GM23338 (cell line): ENCODE measurements around the gene MATCAP1. TPM values are rescaled to one million over a fixed set of nuclear protein-coding genes. Genes with fewer than 3 reads are reported as not detected.

ENCODE experiments used
- ATAC-seq: fragments of 200-7000 bp; cut with Tn5 transposase; 3 replicates; pipeline ENCODE4 v1.9.1; 2020
- DNase-seq: peaks from one replicate; pipeline ENCODE4 v3.0.0-alpha.2; 2015; ENCODE audit warnings: low spot score
- H2AFZ ChIP-seq: fragments of 200-600 bp; sonication (generic); 2 replicates; pipeline ENCODE4 v1.8.0; 2016; ENCODE audit warnings: antibody characterized with exemption, mild to moderate bottlenecking, moderate library complexity
- H3F3A ChIP-seq: fragments of 200-600 bp; sonication (generic); replicated peaks from 2 replicates; pipeline ENCODE4 v1.8.0; 2017; ENCODE audit warnings: antibody characterized with exemption, mixed run types, low read depth
- H3K27ac ChIP-seq: fragments of 200-600 bp; sonication (generic); 2 replicates; pipeline ENCODE4 v1.6.1; 2016; ENCODE audit warnings: low read depth
- H3K27me3 ChIP-seq: fragments of 200-600 bp; sonication (generic); 2 replicates; pipeline ENCODE4 v1.8.0; 2016; ENCODE audit warnings: mild to moderate bottlenecking, mixed run types, moderate library complexity; ENCODE audit not compliant: insufficient read depth
- H3K36me3 ChIP-seq: fragments of 200-600 bp; sonication (generic); 2 replicates; pipeline ENCODE4 v1.8.0; 2016; ENCODE audit warnings: mild to moderate bottlenecking; ENCODE audit not compliant: insufficient read depth
- H3K4me1 ChIP-seq: fragments of 200-600 bp; sonication (generic); 2 replicates; pipeline ENCODE4 v1.8.0; 2016; ENCODE audit warnings: mild to moderate bottlenecking, moderate library complexity; ENCODE audit not compliant: insufficient read depth
- H3K4me2 ChIP-seq: fragments of 200-600 bp; sonication (generic); 2 replicates; pipeline ENCODE4 v1.7.1; 2017; ENCODE audit warnings: mixed run types
- H3K4me3 ChIP-seq: fragments of 200-600 bp; sonication (generic); 2 replicates; pipeline ENCODE4 v1.6.1; 2016; ENCODE audit warnings: mixed run types
- H3K79me2 ChIP-seq: fragments of 200-600 bp; sonication (generic); replicated peaks from 2 replicates; pipeline ENCODE4 v1.8.0; 2017; ENCODE audit warnings: mild to moderate bottlenecking; ENCODE audit not compliant: insufficient read depth
- H3K9me2 ChIP-seq: fragments of 200-600 bp; sonication (generic); 2 replicates; pipeline ENCODE4 v1.8.0; 2017; ENCODE audit not compliant: insufficient read depth
- H4K20me1 ChIP-seq: fragments of 200-600 bp; sonication (generic); replicated peaks from 2 replicates; pipeline ENCODE4 v1.8.0; 2017; ENCODE audit warnings: mild to moderate bottlenecking; ENCODE audit not compliant: insufficient read depth
- H3K27ac Mint-ChIP-seq: 2 replicates; pipeline ENCODE4 v1.8.0; 2020; ENCODE audit warnings: inconsistent platforms, mild to moderate bottlenecking, moderate library complexity, mixed read lengths
- H3K27me3 Mint-ChIP-seq: 3 replicates; pipeline ENCODE4 v1.8.0; 2022; ENCODE audit warnings: low read depth, mild to moderate bottlenecking, moderate library complexity, mixed read lengths, inconsistent platforms; ENCODE audit not compliant: insufficient read depth, poor library complexity
- H3K36me3 Mint-ChIP-seq: 3 replicates; pipeline ENCODE4 v1.8.0; 2021; ENCODE audit warnings: low read depth, mild to moderate bottlenecking, inconsistent platforms, moderate library complexity, mixed read lengths
- H3K4me1 Mint-ChIP-seq: 3 replicates; pipeline ENCODE4 v1.8.0; 2020; ENCODE audit warnings: mild to moderate bottlenecking, inconsistent platforms, mixed read lengths
- H3K4me3 Mint-ChIP-seq: 3 replicates; pipeline ENCODE4 v1.8.0; 2021; ENCODE audit warnings: moderate library complexity, mild to moderate bottlenecking, inconsistent platforms, mixed read lengths
- H3K9me3 Mint-ChIP-seq: 3 replicates; pipeline ENCODE4 v1.8.0; 2020; ENCODE audit warnings: moderate library complexity, mild to moderate bottlenecking, inconsistent platforms, mixed read lengths
- CREB1 ChIP-seq: fragments of 250-450 bp; sonication (Bioruptor Pico); IDR thresholded peaks from 2 replicates; pipeline ENCODE4 v1.5.0; 2020; ENCODE audit warnings: low read depth, mild to moderate bottlenecking, moderate library complexity
- EZH2 ChIP-seq: fragments of 200-600 bp; sonication (generic); IDR thresholded peaks from one replicate; pipeline ENCODE4 v1.8.0; 2017; ENCODE audit warnings: antibody characterized with exemption, mild to moderate bottlenecking, low read depth; ENCODE audit not compliant: unreplicated experiment
- EZH2phosphoT487 ChIP-seq: fragments of 200-600 bp; sonication (generic); IDR thresholded peaks from one replicate; pipeline ENCODE4 v1.8.1; 2018; ENCODE audit warnings: antibody characterized with exemption; ENCODE audit not compliant: unreplicated experiment
- STAT1 ChIP-seq: IDR thresholded peaks from one replicate; pipeline ENCODE4 v1.6.1; 2016; ENCODE audit warnings: antibody characterized with exemption; ENCODE audit not compliant: unreplicated experiment
- polyA plus RNA-seq: library from polyadenylated mRNA; unstranded; fragments of >200 nt; fragmentation: Nextera tagmentation; extraction: Ambion mirVana; gene quantifications from 2 replicates; pipeline ENCODE4 v1.2.1, GENCODE V29; 2016
- total RNA-seq: library from RNA; depleted of rRNA; stranded (reverse); fragments of >200 nt; shearing (Covaris generic); gene quantifications from 2 replicates; pipeline ENCODE4 v1.2.3, GENCODE V29; 2014
- TF ChIP-seq, protein P1 (sequence below): fragments of 250-450 bp; sonication (Bioruptor Pico); IDR thresholded peaks from 2 replicates; pipeline ENCODE4 v1.5.0; 2020; ENCODE audit warnings: mild to moderate bottlenecking, moderate library complexity

Gene MATCAP1
- total and polyA plus RNA-seq, 2 experiments from 2014 or later = 9.5 to 22.7 TPM

DNA sequence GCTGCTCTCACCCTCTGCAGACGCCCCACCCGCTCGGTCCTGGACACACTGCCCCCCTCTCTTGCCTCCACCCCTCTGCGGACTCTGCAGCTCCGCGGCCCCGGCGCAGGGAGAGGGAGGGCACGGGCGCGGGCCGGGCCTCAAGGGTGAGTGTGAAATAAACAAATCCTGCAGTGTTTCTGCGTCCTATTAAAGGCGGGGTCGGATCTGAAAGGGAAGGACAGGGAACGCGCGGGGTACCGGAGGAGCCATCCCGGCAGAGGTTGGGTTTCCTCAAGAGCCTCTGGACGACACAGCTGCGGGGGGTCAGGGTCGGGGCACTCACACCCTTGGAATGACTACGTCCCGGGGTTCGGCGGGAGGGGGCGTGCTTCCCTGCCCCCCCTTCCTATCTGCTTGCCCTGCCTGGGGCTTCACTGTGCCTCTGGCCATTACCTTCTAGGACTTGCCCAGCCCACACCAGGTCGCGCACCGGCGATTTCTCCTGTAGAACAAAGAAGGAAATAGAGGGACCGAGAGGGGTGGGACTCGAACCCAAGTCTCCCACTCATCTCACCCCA lies 19.7 kb downstream of the MATCAP1 start (continued):
- TF ChIP-seq STAT1 = no peak

DNA sequence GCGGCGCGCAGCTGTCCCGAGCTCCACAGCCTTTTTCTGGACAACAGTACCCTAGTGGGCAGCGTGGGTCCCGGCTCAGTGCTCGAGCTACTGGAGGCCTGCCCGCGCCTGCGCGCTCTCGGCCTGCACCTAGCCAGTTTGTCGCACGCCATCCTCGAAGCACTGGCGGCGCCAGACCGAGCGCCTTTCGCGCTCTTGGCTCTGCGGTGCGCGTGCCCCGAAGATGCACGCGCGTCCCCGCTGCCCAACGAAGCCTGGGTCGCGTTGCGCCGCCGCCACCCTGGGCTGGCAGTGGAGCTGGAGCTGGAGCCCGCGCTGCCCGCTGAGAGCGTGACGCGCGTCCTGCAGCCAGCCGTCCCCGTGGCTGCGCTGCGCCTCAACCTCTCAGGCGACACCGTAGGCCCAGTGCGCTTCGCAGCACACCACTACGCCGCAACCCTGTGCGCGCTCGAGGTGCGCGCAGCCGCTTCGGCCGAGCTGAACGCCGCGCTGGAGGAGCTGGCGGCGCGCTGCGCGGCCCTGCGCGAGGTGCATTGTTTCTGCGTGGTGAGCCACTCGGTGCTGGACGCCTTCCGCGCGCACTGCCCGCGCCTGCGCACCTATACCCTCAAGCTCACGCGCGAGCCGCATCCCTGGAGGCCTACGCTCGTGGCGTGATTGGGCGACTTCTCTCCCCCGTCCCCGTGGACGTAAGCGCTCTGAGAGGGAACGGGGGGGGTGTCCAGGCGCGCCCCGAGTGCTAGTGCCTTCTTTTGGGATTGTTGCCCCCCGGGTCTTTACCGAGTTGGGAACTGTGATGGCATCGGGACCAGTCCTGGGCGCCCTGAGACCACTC lies 20.4 kb downstream of the MATCAP1 start:
- ATAC-seq = peak; percentile 17
- peak overlapping the region; percentile 78 for H3K4me2 ChIP-seq

DNA sequence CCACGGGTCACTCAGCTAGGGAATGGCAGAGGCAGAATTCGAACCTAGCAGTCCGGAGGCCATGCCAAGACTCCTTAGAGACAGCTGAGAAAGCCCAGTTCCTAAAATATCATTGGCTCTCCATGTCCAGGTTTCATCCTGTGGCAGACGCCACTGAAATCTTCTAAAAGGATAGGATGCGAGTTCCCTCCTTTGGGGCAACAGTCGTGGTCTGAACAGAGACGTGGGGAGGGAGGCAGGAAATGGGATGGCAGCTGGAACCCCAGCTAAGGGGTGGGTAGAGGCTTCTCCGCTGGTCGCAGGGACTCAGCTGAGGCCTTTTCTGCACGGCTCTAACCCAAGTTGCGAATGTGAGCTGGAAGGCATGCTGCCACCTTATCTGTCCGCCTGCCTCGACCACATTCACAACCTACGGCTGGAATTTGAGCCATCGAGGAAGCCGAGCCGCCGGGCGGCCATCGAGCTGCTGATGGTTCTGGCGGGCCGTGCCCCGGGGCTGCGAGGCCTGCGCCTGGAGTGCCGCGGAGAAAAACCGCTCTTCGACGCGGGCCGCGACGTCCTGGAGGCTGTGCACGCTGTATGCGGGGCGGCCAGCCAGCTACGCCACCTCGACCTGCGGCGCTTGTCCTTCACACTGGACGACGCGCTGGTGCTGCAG lies 21.1 kb downstream of the MATCAP1 start:
- H3K4me1 ChIP-seq = peaks cover 27% of the 10 kb centered on the region; the same call in 1 of the 2 replicates
- Mint-ChIP-seq H3K27me3 (peaks cover 98% of the 10 kb centered on the region), H3K27ac (no peak overlapping the region), H3K9me3 (peaks cover 4% of the 10 kb centered on the region; the same call in 2 of the 3 replicates), H3K4me1 (peaks cover 32% of the 10 kb centered on the region), H3K36me3 (no peaks in the 10 kb centered on the region; the same call in 2 of the 3 replicates), H3K4me3 (peak overlapping the region; percentile 23; the same call in 1 of the 3 replicates)
- ATAC-seq (peak; percentile 1), DNase-seq (no peak)
- H2AFZ ChIP-seq = peak overlapping the region; percentile 69
- H4K20me1 ChIP-seq = no peaks in the 10 kb centered on the region; the same call in 1 of the 2 replicates
- H3K4me2 ChIP-seq = peak overlapping the region; percentile 78
- H3K27me3 ChIP-seq = peaks cover 100% of the 10 kb centered on the region
- peak; percentile 92 for TF ChIP-seq EZH2
- TF ChIP-seq, protein P1, sequence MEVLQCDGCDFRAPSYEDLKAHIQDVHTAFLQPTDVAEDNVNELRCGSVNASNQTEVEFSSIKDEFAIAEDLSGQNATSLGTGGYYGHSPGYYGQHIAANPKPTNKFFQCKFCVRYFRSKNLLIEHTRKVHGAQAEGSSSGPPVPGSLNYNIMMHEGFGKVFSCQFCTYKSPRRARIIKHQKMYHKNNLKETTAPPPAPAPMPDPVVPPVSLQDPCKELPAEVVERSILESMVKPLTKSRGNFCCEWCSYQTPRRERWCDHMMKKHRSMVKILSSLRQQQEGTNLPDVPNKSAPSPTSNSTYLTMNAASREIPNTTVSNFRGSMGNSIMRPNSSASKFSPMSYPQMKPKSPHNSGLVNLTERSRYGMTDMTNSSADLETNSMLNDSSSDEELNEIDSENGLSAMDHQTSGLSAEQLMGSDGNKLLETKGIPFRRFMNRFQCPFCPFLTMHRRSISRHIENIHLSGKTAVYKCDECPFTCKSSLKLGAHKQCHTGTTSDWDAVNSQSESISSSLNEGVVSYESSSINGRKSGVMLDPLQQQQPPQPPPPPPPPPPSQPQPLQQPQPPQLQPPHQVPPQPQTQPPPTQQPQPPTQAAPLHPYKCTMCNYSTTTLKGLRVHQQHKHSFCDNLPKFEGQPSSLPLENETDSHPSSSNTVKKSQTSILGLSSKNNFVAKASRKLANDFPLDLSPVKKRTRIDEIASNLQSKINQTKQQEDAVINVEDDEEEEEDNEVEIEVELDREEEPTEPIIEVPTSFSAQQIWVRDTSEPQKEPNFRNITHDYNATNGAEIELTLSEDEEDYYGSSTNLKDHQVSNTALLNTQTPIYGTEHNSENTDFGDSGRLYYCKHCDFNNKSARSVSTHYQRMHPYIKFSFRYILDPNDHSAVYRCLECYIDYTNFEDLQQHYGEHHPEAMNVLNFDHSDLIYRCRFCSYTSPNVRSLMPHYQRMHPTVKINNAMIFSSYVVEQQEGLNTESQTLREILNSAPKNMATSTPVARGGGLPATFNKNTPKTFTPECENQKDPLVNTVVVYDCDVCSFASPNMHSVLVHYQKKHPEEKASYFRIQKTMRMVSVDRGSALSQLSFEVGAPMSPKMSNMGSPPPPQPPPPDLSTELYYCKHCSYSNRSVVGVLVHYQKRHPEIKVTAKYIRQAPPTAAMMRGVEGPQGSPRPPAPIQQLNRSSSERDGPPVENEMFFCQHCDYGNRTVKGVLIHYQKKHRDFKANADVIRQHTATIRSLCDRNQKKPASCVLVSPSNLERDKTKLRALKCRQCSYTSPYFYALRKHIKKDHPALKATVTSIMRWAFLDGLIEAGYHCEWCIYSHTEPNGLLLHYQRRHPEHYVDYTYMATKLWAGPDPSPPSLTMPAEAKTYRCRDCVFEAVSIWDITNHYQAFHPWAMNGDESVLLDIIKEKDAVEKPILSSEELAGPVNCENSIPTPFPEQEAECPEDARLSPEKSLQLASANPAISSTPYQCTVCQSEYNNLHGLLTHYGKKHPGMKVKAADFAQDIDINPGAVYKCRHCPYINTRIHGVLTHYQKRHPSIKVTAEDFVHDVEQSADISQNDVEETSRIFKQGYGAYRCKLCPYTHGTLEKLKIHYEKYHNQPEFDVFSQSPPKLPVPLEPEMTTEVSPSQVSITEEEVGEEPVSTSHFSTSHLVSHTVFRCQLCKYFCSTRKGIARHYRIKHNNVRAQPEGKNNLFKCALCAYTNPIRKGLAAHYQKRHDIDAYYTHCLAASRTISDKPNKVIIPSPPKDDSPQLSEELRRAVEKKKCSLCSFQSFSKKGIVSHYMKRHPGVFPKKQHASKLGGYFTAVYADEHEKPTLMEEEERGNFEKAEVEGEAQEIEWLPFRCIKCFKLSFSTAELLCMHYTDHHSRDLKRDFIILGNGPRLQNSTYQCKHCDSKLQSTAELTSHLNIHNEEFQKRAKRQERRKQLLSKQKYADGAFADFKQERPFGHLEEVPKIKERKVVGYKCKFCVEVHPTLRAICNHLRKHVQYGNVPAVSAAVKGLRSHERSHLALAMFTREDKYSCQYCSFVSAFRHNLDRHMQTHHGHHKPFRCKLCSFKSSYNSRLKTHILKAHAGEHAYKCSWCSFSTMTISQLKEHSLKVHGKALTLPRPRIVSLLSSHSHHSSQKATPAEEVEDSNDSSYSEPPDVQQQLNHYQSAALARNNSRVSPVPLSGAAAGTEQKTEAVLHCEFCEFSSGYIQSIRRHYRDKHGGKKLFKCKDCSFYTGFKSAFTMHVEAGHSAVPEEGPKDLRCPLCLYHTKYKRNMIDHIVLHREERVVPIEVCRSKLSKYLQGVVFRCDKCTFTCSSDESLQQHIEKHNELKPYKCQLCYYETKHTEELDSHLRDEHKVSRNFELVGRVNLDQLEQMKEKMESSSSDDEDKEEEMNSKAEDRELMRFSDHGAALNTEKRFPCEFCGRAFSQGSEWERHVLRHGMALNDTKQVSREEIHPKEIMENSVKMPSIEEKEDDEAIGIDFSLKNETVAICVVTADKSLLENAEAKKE = no peak
- H3K4me3 ChIP-seq = peak overlapping the region; percentile 49
- no peaks in the 10 kb centered on the region for H3K36me3 ChIP-seq
- peaks cover 13% of the 10 kb centered on the region for H3F3A ChIP-seq
- no peak overlapping the region for H3K27ac ChIP-seq
- no peaks in the 10 kb centered on the region for H3K9me2 ChIP-seq
- H3K79me2 ChIP-seq = no peaks in the 10 kb centered on the region

More for the DNA sequence above, 20.4 kb downstream of the MATCAP1 start:
- TF ChIP-seq CREB1 (CRISPR knock-in tag) (no peak), EZH2phosphoT487 (peak; percentile 19), EZH2 (peak; percentile 69)
- peak overlapping the region; percentile 69 for H2AFZ ChIP-seq
- H4K20me1 ChIP-seq = no peaks in the 10 kb centered on the region; the same call in 1 of the 2 replicates
- peaks cover 29% of the 10 kb centered on the region; the same call in 1 of the 2 replicates for H3K4me1 ChIP-seq
- DNase-seq = peak; percentile 65
- no peak overlapping the region for H3K27ac ChIP-seq
- peaks cover 98% of the 10 kb centered on the region for H3K27me3 Mint-ChIP-seq
- H3K36me3 ChIP-seq = no peaks in the 10 kb centered on the region
- peak overlapping the region; percentile 49 for H3K4me3 ChIP-seq
- H3K4me3 Mint-ChIP-seq = peak overlapping the region; percentile 57
- H3K27ac Mint-ChIP-seq = no peak overlapping the region
- peaks cover 38% of the 10 kb centered on the region for H3K4me1 Mint-ChIP-seq
- H3F3A ChIP-seq = peaks cover 12% of the 10 kb centered on the region
- H3K27me3 ChIP-seq = peaks cover 100% of the 10 kb centered on the region
- no peaks in the 10 kb centered on the region; the same call in 2 of the 3 replicates for H3K36me3 Mint-ChIP-seq
- H3K79me2 ChIP-seq = no peaks in the 10 kb centered on the region
- H3K9me2 ChIP-seq = no peaks in the 10 kb centered on the region
- H3K9me3 Mint-ChIP-seq = peaks cover 4% of the 10 kb centered on the region; the same call in 2 of the 3 replicates
